Mesenchymal stem cell (in vitro differentiated cells and primary cell): Measurements from ENCODE around the gene RGP1. TPM values are rescaled to one million over a fixed set of nuclear protein-coding genes. Genes with fewer than 3 reads are reported as not detected.

ENCODE experiments used
- DNase-seq: peaks from one replicate; pipeline ENCODE4 v3.0.0-alpha.2; 2013
- H2AFZ ChIP-seq: one replicate; pipeline ENCODE4 v1.6.1; 2013; ENCODE audit warnings: low read depth, mild to moderate bottlenecking, control low read depth, inconsistent platforms, low read length, moderate library complexity
- H2AK5ac ChIP-seq: 2 replicates; pipeline ENCODE4 v1.6.1; 2013; ENCODE audit warnings: low read length, moderate library complexity, mild to moderate bottlenecking, inconsistent platforms; ENCODE audit not compliant: severe bottlenecking
- H2BK120ac ChIP-seq: one replicate; pipeline ENCODE4 v1.6.1; 2013; ENCODE audit warnings: low read depth, mild to moderate bottlenecking, inconsistent platforms, low read length, moderate library complexity
- H2BK12ac ChIP-seq, 2 experiments: one replicate each; pipeline ENCODE4 v1.6.1; 2013; ENCODE audit warnings: inconsistent platforms in 2 of 2, low read length in 2 of 2, mild to moderate bottlenecking in 2 of 2, moderate library complexity in 2 of 2, control low read depth in 1 of 2
- H2BK15ac ChIP-seq: one replicate; pipeline ENCODE4 v1.6.1; 2013; ENCODE audit warnings: mild to moderate bottlenecking, low read depth, inconsistent platforms; ENCODE audit not compliant: poor library complexity, severe bottlenecking
- H2BK5ac ChIP-seq: 2 replicates; pipeline ENCODE4 v1.6.1; 2013; ENCODE audit warnings: low read depth, mild to moderate bottlenecking, low read length, control low read depth, inconsistent platforms; ENCODE audit not compliant: poor library complexity, severe bottlenecking
- H3K14ac ChIP-seq, 2 experiments: one replicate each; pipeline ENCODE4 v1.6.1; 2013; ENCODE audit warnings: inconsistent platforms in 2 of 2, low read length in 2 of 2, control low read depth in 1 of 2, mild to moderate bottlenecking in 1 of 2, moderate library complexity in 1 of 2
- H3K18ac ChIP-seq, 2 experiments: one replicate each; pipeline ENCODE4 v1.6.1; 2013; ENCODE audit warnings: inconsistent platforms in 2 of 2, low read length in 2 of 2, control low read depth in 1 of 2, low read depth in 1 of 2, mild to moderate bottlenecking in 1 of 2
- H3K23ac ChIP-seq, 2 experiments: one replicate each; pipeline ENCODE4 v1.6.1; 2013; ENCODE audit warnings: inconsistent platforms in 2 of 2, low read length in 2 of 2, mild to moderate bottlenecking in 2 of 2, moderate library complexity in 2 of 2, control low read depth in 1 of 2
- H3K27ac ChIP-seq: 2 replicates; pipeline ENCODE4 v1.5.1; 2013; ENCODE audit warnings: mild to moderate bottlenecking, moderate library complexity, low read length, control low read depth, inconsistent platforms; ENCODE audit not compliant: poor library complexity, severe bottlenecking
- H3K27me3 ChIP-seq, 2 experiments: 2 replicates each; pipeline versions ENCODE4 v1.6.1 to v1.7.0; 2013; ENCODE audit warnings: low read length in 2 of 2, mild to moderate bottlenecking in 2 of 2, moderate library complexity in 2 of 2, control low read depth in 1 of 2, inconsistent platforms in 1 of 2; ENCODE audit not compliant: control insufficient read depth in 1 of 2, insufficient read depth in 1 of 2
- H3K36me3 ChIP-seq, 2 experiments: 2 replicates each; pipeline versions ENCODE4 v1.6.1 to v1.7.0; 2013; ENCODE audit warnings: low read length in 2 of 2, control low read depth in 1 of 2, inconsistent platforms in 1 of 2, low read depth in 1 of 2, mild to moderate bottlenecking in 1 of 2; ENCODE audit not compliant: insufficient read depth in 2 of 2, control insufficient read depth in 1 of 2
- H3K4ac ChIP-seq, 2 experiments: one replicate each; pipeline ENCODE4 v1.6.1; 2013; ENCODE audit warnings: inconsistent platforms in 2 of 2, low read length in 2 of 2, mild to moderate bottlenecking in 2 of 2, moderate library complexity in 2 of 2, control low read depth in 1 of 2, low read depth in 1 of 2
- H3K4me1 ChIP-seq: 2 replicates; pipeline ENCODE4 v1.6.1; 2013; ENCODE audit warnings: low read depth, low read length, control low read depth; ENCODE audit not compliant: control insufficient read depth, insufficient read depth
- H3K4me2 ChIP-seq: 2 replicates; pipeline ENCODE4 v1.6.1; 2013; ENCODE audit warnings: low read length, mild to moderate bottlenecking, inconsistent platforms; ENCODE audit not compliant: poor library complexity, severe bottlenecking
- H3K4me3 ChIP-seq, 2 experiments: 2 replicates each; pipeline versions ENCODE4 v1.5.1 to v1.7.0; 2013; ENCODE audit warnings: low read length in 2 of 2, mild to moderate bottlenecking in 2 of 2, control low read depth in 1 of 2, low read depth in 1 of 2; ENCODE audit not compliant: insufficient read depth in 1 of 2
- H3K79me1 ChIP-seq: replicated peaks from 2 replicates; pipeline ENCODE4 v1.6.1; 2013; ENCODE audit warnings: mild to moderate bottlenecking, control low read depth, low read length, inconsistent platforms; ENCODE audit not compliant: poor library complexity, severe bottlenecking
- H3K9ac ChIP-seq: 2 replicates; pipeline ENCODE4 v1.7.0; 2013; ENCODE audit warnings: mild to moderate bottlenecking, low read length, moderate library complexity
- H3K9me3 ChIP-seq: 2 replicates; pipeline ENCODE4 v1.7.0; 2013; ENCODE audit warnings: mild to moderate bottlenecking, low read length; ENCODE audit not compliant: control insufficient read depth
- H4K8ac ChIP-seq: one replicate; pipeline ENCODE4 v1.6.1; 2013; ENCODE audit warnings: inconsistent platforms, mild to moderate bottlenecking, low read length, moderate library complexity
- H4K91ac ChIP-seq: one replicate; pipeline ENCODE4 v1.6.1; 2013; ENCODE audit warnings: mild to moderate bottlenecking, low read length, inconsistent platforms
- whole genome bisulfite sequencing: methylation state at CpG from one replicate; pipeline ENCODE4 v1.1.7; 2013; ENCODE audit warnings: mixed read lengths; 5-methylcytosine and 5-hydroxymethylcytosine counted together
- polyA plus RNA-seq, 2 experiments: library from polyadenylated mRNA; stranded (reverse); fragments of 200-250 nt; gene quantifications; one replicate each; pipeline ENCODE4 v1.2.3, GENCODE V29; 2013

Gene RGP1
- polyA plus RNA-seq (2013, experiment 1 of 2): 15.2 TPM
- polyA plus RNA-seq (2013, experiment 2 of 2): 15.1 TPM

GRCh38 chr9:35748858-35749514, at the start of gene RGP1, which contains the start of gene GBA2:
Gene RGP1, plus strand, starts transcription at chr9:35749287. Its CDS starts 469 bp downstream, at chr9:35749756.
Gene GBA2, minus strand, starts transcription at chr9:35749228. Its CDS starts 524 bp downstream, at chr9:35748704.
- Histone ChIP-seq H2AK5ac (peak within 1 kb of the TSS; percentile 24), H3K36me3 (peaks cover 38 to 50% of the 10 kb centered on the region in 2 experiments), H2BK5ac (peak within 1 kb of the TSS; percentile 75), H3K79me1 (peaks cover 20% of the 10 kb centered on the region), H4K8ac (peak within 1 kb of the TSS; percentile 93), H3K27me3 (no peaks in the 10 kb centered on the region), H3K4ac (peak within 1 kb of the TSS; percentile 61 to 72), H3K4me2 (peak within 1 kb of the TSS; percentile 91), H3K14ac (peak within 1 kb of the TSS in 1 of 2 experiments; percentile 63), H3K4me3 (peak within 1 kb of the TSS; percentile 88 to 95), H3K18ac (peak within 1 kb of the TSS; percentile 83 to 85), H4K91ac (peak within 1 kb of the TSS; percentile 86), H3K27ac (peak within 1 kb of the TSS; percentile 68), H3K23ac (no peak within 1 kb of the TSS), H2BK120ac (peak within 1 kb of the TSS; percentile 81), H3K4me1 (peaks cover 26% of the 10 kb centered on the region), H3K9ac (peak within 1 kb of the TSS; percentile 93), H2BK15ac (peak within 1 kb of the TSS; percentile 93), H2BK12ac (peak within 1 kb of the TSS; percentile 21 to 40), H3K9me3 (no peaks in the 10 kb centered on the region), H2AFZ (peak within 1 kb of the TSS; percentile 33)
- under 1% methylated on average over 49 of the region's 69 CpGs for WGBS
- DNase-seq: peak; percentile 83

- H3K27ac ChIP-seq: no peak overlapping the region
- H3K14ac ChIP-seq: no peak overlapping the region
- H2AFZ ChIP-seq: no peak overlapping the region
- peaks cover 15% of the 10 kb centered on the region for H3K79me1 ChIP-seq
- H3K4me2 ChIP-seq: no peak overlapping the region
- H3K27me3 ChIP-seq: no peaks in the 10 kb centered on the region
- no peak overlapping the region for H3K4ac ChIP-seq
- H3K4me1 ChIP-seq: no peaks in the 10 kb centered on the region
- no peak overlapping the region for H3K23ac ChIP-seq
- H4K8ac ChIP-seq: no peak overlapping the region
- H2BK5ac ChIP-seq: no peak overlapping the region
- H3K9ac ChIP-seq: no peak overlapping the region
- H2BK120ac ChIP-seq: no peak overlapping the region
- WGBS: 92% methylated on average over 11 of the region's 11 CpGs
- no peak overlapping the region for H2BK12ac ChIP-seq
- H3K9me3 ChIP-seq: no peaks in the 10 kb centered on the region
- H3K4me3 ChIP-seq: no peak overlapping the region
- peaks cover 85 to 94% of the 10 kb centered on the region in 2 experiments for H3K36me3 ChIP-seq
- no peak overlapping the region for H2BK15ac ChIP-seq
- H2AK5ac ChIP-seq: no peak overlapping the region
- no peak overlapping the region for H4K91ac ChIP-seq
- H3K18ac ChIP-seq: no peak overlapping the region
- DNase-seq: no peak
Measured at GRCh38 chr9:35700031-35700430, 49.1 kb upstream of the RGP1 start.

- H3K18ac ChIP-seq: no peak overlapping the region
- no peak overlapping the region for H2BK12ac ChIP-seq
- H3K36me3 ChIP-seq: peaks cover 88 to 98% of the 10 kb centered on the region in 2 experiments
- no peak overlapping the region for H3K23ac ChIP-seq
- no peak overlapping the region for H2BK5ac ChIP-seq
- H3K4me3 ChIP-seq: no peak overlapping the region
- no peak overlapping the region for H4K91ac ChIP-seq
- no peaks in the 10 kb centered on the region for H3K4me1 ChIP-seq
- no peak overlapping the region for H2AK5ac ChIP-seq
- no peak overlapping the region for H3K27ac ChIP-seq
- H3K79me1 ChIP-seq: peaks cover 20% of the 10 kb centered on the region
- H3K4ac ChIP-seq: no peak overlapping the region
- H3K27me3 ChIP-seq: no peaks in the 10 kb centered on the region
- no peak overlapping the region for H2BK15ac ChIP-seq
- DNase-seq: no peak
- no peaks in the 10 kb centered on the region for H3K9me3 ChIP-seq
- H4K8ac ChIP-seq: no peak overlapping the region
- H3K9ac ChIP-seq: no peak overlapping the region
- no peak overlapping the region for H3K14ac ChIP-seq
- no peak overlapping the region for H3K4me2 ChIP-seq
- H2AFZ ChIP-seq: no peak overlapping the region
- H2BK120ac ChIP-seq: no peak overlapping the region
Measured at GRCh38 chr9:35700942-35701341, 48.1 kb upstream of the RGP1 start.

GRCh38 chr9:35702696-35703095, 46.4 kb upstream of the RGP1 start:
- Histone ChIP-seq H3K4me1 (no peaks in the 10 kb centered on the region), H4K91ac (no peak overlapping the region), H3K14ac (no peak overlapping the region), H3K36me3 (peaks cover 88 to 98% of the 10 kb centered on the region in 2 experiments), H3K4ac (no peak overlapping the region), H2AK5ac (no peak overlapping the region), H3K9ac (no peak overlapping the region), H3K4me3 (no peak overlapping the region), H3K9me3 (no peaks in the 10 kb centered on the region), H2AFZ (no peak overlapping the region), H3K18ac (no peak overlapping the region), H3K4me2 (no peak overlapping the region), H2BK120ac (no peak overlapping the region), H3K79me1 (peaks cover 34% of the 10 kb centered on the region), H2BK12ac (no peak overlapping the region), H3K27ac (no peak overlapping the region), H2BK15ac (no peak overlapping the region), H3K27me3 (no peaks in the 10 kb centered on the region), H3K23ac (no peak overlapping the region), H4K8ac (no peak overlapping the region), H2BK5ac (no peak overlapping the region)
- WGBS: over 99% methylated on average over 6 of the region's 7 CpGs
- DNase-seq: no peak
